Astrocyte (in vitro differentiated cells and primary cell): ENCODE data around the gene MPHOSPH9. TPM values are rescaled to one million over a fixed set of nuclear protein-coding genes. Genes with fewer than 3 reads are reported as not detected.

Experiments
- DNase-seq: peaks from one replicate; pipeline ENCODE4 v3.0.0-alpha.2; 2010; ENCODE audit warnings: low read depth
- FAIRE-seq: peaks from 2 replicates; lab custom pipeline; 2011; peaks lifted over from hg19 to GRCh38; lab: Jason Lieb, UNC
- H2AFZ ChIP-seq: 2 replicates; pipeline ENCODE4 v1.6.0; 2012; ENCODE audit warnings: low read depth, low read length, inconsistent platforms
- H3K27ac ChIP-seq: 2 replicates; pipeline ENCODE4 v1.5.1; 2011; ENCODE audit warnings: low read depth, low read length, inconsistent platforms
- H3K27me3 ChIP-seq: 2 replicates; pipeline ENCODE4 v1.6.0; 2011; ENCODE audit warnings: low read length, inconsistent platforms; ENCODE audit not compliant: insufficient read depth
- H3K36me3 ChIP-seq: 2 replicates; pipeline ENCODE4 v1.5.1; 2011; ENCODE audit warnings: low read length, inconsistent platforms; ENCODE audit not compliant: insufficient read depth
- H3K4me1 ChIP-seq: 2 replicates; pipeline ENCODE4 v1.5.1; 2011; ENCODE audit warnings: low read length, inconsistent platforms; ENCODE audit not compliant: insufficient read depth
- H3K4me2 ChIP-seq: 2 replicates; pipeline ENCODE4 v1.6.0; 2012; ENCODE audit warnings: low read length, inconsistent platforms
- H3K4me3 ChIP-seq: 2 replicates; pipeline ENCODE4 v1.5.1; 2011; ENCODE audit warnings: low read depth, mild to moderate bottlenecking, low read length, inconsistent platforms; ENCODE audit not compliant: insufficient read depth
- H3K79me2 ChIP-seq: 2 replicates; pipeline ENCODE4 v1.6.0; 2012; ENCODE audit warnings: mild to moderate bottlenecking, low read length, inconsistent platforms; ENCODE audit not compliant: insufficient read depth
- H3K9ac ChIP-seq: 2 replicates; pipeline ENCODE4 v1.6.0; 2012; ENCODE audit warnings: mild to moderate bottlenecking, low read length, inconsistent platforms
- H3K9me3 ChIP-seq: 2 replicates; pipeline ENCODE4 v1.5.1; 2012; ENCODE audit warnings: low read depth, mild to moderate bottlenecking, low read length, inconsistent platforms; ENCODE audit not compliant: insufficient read depth
- H4K20me1 ChIP-seq: 2 replicates; pipeline ENCODE4 v1.6.0; 2012; ENCODE audit warnings: low read length, inconsistent platforms; ENCODE audit not compliant: insufficient read depth
- H3K27ac Mint-ChIP-seq: one replicate; pipeline ENCODE4 v1.8.0; 2021; ENCODE audit warnings: mild to moderate bottlenecking, mixed read lengths; ENCODE audit not compliant: unreplicated experiment
- H3K27me3 Mint-ChIP-seq: one replicate; pipeline ENCODE4 v1.8.0; 2021; ENCODE audit warnings: low read depth, mixed read lengths; ENCODE audit not compliant: unreplicated experiment
- H3K36me3 Mint-ChIP-seq: one replicate; pipeline ENCODE4 v1.8.0; 2021; ENCODE audit warnings: low read depth, mixed read lengths; ENCODE audit not compliant: unreplicated experiment
- H3K4me1 Mint-ChIP-seq: one replicate; pipeline ENCODE4 v1.8.0; 2021; ENCODE audit warnings: low read depth, mixed read lengths; ENCODE audit not compliant: unreplicated experiment
- H3K4me3 Mint-ChIP-seq: one replicate; pipeline ENCODE4 v1.8.0; 2021; ENCODE audit warnings: mild to moderate bottlenecking, moderate library complexity, mixed read lengths; ENCODE audit not compliant: unreplicated experiment
- H3K9me3 Mint-ChIP-seq: one replicate; pipeline ENCODE4 v1.8.0; 2021; ENCODE audit warnings: mild to moderate bottlenecking, mixed read lengths; ENCODE audit not compliant: unreplicated experiment
- EZH2 ChIP-seq: IDR thresholded peaks from 2 replicates; pipeline ENCODE4 v1.6.1; 2012; ENCODE audit warnings: mild to moderate bottlenecking, low read length, inconsistent platforms; ENCODE audit not compliant: insufficient read depth
- total RNA-seq: library from RNA; stranded (reverse); gene quantifications from 2 replicates; pipeline ENCODE4 v1.2.1, GENCODE V29; 2021
- TF ChIP-seq, protein P1 (sequence below): IDR thresholded peaks from 2 replicates; pipeline ENCODE4 v1.5.1; 2011; ENCODE audit warnings: low read depth, mild to moderate bottlenecking, inconsistent platforms, low read length, moderate library complexity; ENCODE audit not compliant: insufficient read depth

MPHOSPH9 gene
- total RNA-seq, 1 donor from 2014 or later: 24.9 TPM

DNA sequence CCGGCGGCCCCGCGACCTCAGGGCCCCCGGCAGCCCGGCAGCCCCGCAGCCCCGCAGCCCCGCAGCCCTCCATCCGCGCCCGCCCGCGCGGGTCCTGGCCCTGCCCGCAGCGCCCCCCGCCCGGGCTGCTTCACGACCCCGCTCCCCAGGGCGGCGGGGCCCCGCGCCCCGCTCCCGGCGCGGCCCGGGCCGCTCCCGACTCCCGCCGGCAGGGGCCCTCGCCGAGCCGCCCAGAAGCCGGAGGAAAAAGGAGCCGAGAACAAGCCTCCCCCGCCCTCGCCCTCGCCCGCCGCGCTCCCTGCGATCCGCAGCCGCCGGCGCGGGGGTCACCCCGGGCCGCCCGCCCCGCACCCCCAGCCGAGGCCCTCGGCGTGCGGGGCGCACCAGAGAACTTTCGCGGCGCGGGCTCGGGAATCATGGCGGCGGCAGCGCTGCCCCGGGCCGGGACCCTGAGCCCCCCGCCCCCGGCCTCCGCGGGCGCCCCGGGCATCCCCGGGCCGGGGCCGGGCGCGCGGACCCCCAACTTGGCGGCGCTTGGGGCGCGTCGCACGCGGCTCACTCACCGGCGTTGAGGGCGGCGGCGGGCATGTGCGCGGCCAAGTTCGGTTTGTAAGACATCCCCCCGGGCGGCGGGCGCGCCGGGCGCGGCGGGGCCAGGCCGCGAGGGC is 38.2 kb upstream of the MPHOSPH9 start:
- TF ChIP-seq, protein P1, sequence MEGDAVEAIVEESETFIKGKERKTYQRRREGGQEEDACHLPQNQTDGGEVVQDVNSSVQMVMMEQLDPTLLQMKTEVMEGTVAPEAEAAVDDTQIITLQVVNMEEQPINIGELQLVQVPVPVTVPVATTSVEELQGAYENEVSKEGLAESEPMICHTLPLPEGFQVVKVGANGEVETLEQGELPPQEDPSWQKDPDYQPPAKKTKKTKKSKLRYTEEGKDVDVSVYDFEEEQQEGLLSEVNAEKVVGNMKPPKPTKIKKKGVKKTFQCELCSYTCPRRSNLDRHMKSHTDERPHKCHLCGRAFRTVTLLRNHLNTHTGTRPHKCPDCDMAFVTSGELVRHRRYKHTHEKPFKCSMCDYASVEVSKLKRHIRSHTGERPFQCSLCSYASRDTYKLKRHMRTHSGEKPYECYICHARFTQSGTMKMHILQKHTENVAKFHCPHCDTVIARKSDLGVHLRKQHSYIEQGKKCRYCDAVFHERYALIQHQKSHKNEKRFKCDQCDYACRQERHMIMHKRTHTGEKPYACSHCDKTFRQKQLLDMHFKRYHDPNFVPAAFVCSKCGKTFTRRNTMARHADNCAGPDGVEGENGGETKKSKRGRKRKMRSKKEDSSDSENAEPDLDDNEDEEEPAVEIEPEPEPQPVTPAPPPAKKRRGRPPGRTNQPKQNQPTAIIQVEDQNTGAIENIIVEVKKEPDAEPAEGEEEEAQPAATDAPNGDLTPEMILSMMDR: no peak
- TF ChIP-seq EZH2: no peak
- DNase-seq (no peak), FAIRE-seq (no peak)
- Histone ChIP-seq H2AFZ (peak overlapping the region; percentile 62), H3K27ac (peak overlapping the region; percentile 88), H3K4me1 (peaks cover 35% of the 10 kb centered on the region), H3K27me3 (no peaks in the 10 kb centered on the region), H3K9ac (peak overlapping the region; percentile 97), H4K20me1 (peaks cover 33% of the 10 kb centered on the region), H3K4me3 (peak overlapping the region; percentile 97), H3K9me3 (no peaks in the 10 kb centered on the region), H3K4me2 (peak overlapping the region; percentile 100), H3K79me2 (peaks cover 53% of the 10 kb centered on the region), H3K36me3 (peaks cover 3% of the 10 kb centered on the region)
- no peaks in the 10 kb centered on the region for H3K27me3 Mint-ChIP-seq
- no peak overlapping the region for H3K4me3 Mint-ChIP-seq
- peaks cover 3% of the 10 kb centered on the region for H3K36me3 Mint-ChIP-seq
- H3K27ac Mint-ChIP-seq: no peak overlapping the region
- H3K9me3 Mint-ChIP-seq: no peaks in the 10 kb centered on the region
- peaks cover 5% of the 10 kb centered on the region for H3K4me1 Mint-ChIP-seq

DNA sequence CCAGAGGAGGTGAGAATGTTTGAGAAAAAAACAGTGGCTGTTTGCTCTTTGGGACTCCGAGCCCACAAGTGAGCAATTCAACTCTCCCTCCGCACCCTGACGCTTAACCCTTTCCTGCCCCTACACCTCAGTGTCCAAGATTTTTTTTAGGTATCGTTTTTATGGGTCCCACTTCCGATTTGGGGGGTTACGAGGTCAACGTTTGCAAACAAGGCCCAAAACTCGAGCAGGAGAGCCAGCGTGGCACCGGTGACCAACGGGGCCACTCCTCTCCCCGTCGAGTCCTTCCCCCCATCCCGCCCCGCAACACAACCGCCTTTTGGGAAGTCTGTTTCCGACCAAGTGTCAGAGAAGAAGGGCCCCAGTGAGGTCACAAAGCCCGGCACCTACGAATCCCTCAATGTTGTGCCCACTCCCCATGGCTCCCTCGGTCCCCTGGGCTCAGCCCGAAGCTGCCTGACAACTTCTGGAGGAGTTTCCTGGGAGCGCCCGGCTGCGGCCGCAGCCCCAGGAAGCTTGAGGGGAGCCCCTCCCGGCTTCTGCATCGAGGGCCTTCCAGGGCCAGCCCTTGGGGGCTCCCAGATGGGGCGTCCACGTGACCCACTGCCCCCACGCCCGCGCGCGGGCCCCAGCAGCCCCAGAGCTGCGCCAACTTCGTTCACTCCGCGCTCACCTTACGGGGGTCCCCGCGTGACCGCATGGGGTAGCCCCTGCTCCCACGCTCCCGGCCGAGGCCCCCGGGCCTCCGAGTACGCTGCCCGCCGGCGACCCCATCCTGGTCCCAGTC is 37.5 kb upstream of the MPHOSPH9 start:
- Histone ChIP-seq H2AFZ (peak overlapping the region; percentile 62), H3K79me2 (peaks cover 60% of the 10 kb centered on the region)
- no peak for FAIRE-seq

More for the DNA sequence above, 37.5 kb upstream of the MPHOSPH9 start:
- H3K4me3 Mint-ChIP-seq: peak overlapping the region; percentile 97
- Histone ChIP-seq H3K9ac (peak overlapping the region; percentile 97), H4K20me1 (peaks cover 40% of the 10 kb centered on the region), H3K4me2 (peak overlapping the region; percentile 100), H3K27me3 (no peaks in the 10 kb centered on the region), H3K9me3 (no peaks in the 10 kb centered on the region), H3K36me3 (peaks cover 5% of the 10 kb centered on the region), H3K27ac (peak overlapping the region; percentile 88), H3K4me3 (peak overlapping the region; percentile 97), H3K4me1 (peaks cover 35% of the 10 kb centered on the region)
- H3K27me3 Mint-ChIP-seq: no peaks in the 10 kb centered on the region
- DNase-seq: peak; percentile 20
- H3K4me1 Mint-ChIP-seq: peaks cover 5% of the 10 kb centered on the region
- H3K27ac Mint-ChIP-seq: peak overlapping the region; percentile 97
- H3K9me3 Mint-ChIP-seq: no peaks in the 10 kb centered on the region
- H3K36me3 Mint-ChIP-seq: peaks cover 4% of the 10 kb centered on the region
- TF ChIP-seq, protein P1: no peak
- TF ChIP-seq EZH2: no peak
